HG03045 (cell line): ENCODE measurements around the gene AGMO.

Source experiments
- ATAC-seq: cut with Tn5 transposase; IDR thresholded peaks from one replicate; pipeline ENCODE4 v1.9.1; 2021; ENCODE audit warnings: mild to moderate bottlenecking, moderate library complexity; ENCODE audit not compliant: unreplicated experiment

The AGMO gene

GRCh38 chr7:15561835-15562234, at the start of gene AGMO:
AGMO (minus strand) TSS chr7:15562015.
- ATAC-seq, result no peak

- no peak for ATAC-seq
Observed at GRCh38 chr7:15610503-15610902, 48.7 kb upstream of the AGMO start.

- ATAC-seq, result no peak
Observed at GRCh38 chr7:15609287-15609686, 47.5 kb upstream of the AGMO start.

- ATAC-seq, result no peak
Observed at GRCh38 chr7:15607529-15608210, 45.9 kb upstream of the AGMO start.

GRCh38 chr7:15606561-15606960, 44.7 kb upstream of the AGMO start:
- ATAC-seq, result no peak

- no peak for ATAC-seq
Observed at GRCh38 chr7:15604166-15604565, 42.4 kb upstream of the AGMO start.

GRCh38 chr7:15603124-15603523, 41.3 kb upstream of the AGMO start:
- no peak for ATAC-seq

- no peak for ATAC-seq
Observed at GRCh38 chr7:15602236-15602635, 40.4 kb upstream of the AGMO start.

- no peak for ATAC-seq
Observed at GRCh38 chr7:15601175-15601574, 39.4 kb upstream of the AGMO start.

GRCh38 chr7:15600298-15600697, 38.5 kb upstream of the AGMO start:
- ATAC-seq, result no peak

- no peak for ATAC-seq
Observed at GRCh38 chr7:15594461-15594860, 32.6 kb upstream of the AGMO start.

GRCh38 chr7:15593382-15593781, 31.6 kb upstream of the AGMO start:
- no peak for ATAC-seq

- ATAC-seq, result no peak
Observed at GRCh38 chr7:15586266-15586665, 24.5 kb upstream of the AGMO start.

- no peak for ATAC-seq
Observed at GRCh38 chr7:15584575-15584974, 22.8 kb upstream of the AGMO start.

- ATAC-seq, result no peak
Observed at GRCh38 chr7:15582773-15583172, 21.0 kb upstream of the AGMO start.

- ATAC-seq, result no peak
Observed at GRCh38 chr7:15581352-15581951, 19.6 kb upstream of the AGMO start.

- no peak for ATAC-seq
Observed at GRCh38 chr7:15580604-15581351, 19.0 kb upstream of the AGMO start.

GRCh38 chr7:15577600-15577999, 15.8 kb upstream of the AGMO start:
- ATAC-seq, result no peak

- no peak for ATAC-seq
Observed at GRCh38 chr7:15571301-15571878, 9.6 kb upstream of the AGMO start.

- no peak for ATAC-seq
Observed at GRCh38 chr7:15567652-15568051, 5.8 kb upstream of the AGMO start.

- no peak for ATAC-seq
Observed at GRCh38 chr7:15567036-15567435, 5.2 kb upstream of the AGMO start.

- no peak for ATAC-seq
Observed at GRCh38 chr7:15566476-15566875, 4.7 kb upstream of the AGMO start.
